Gastroesophageal sphincter (tissue), 3 donors: ENCODE data around the gene TNNI3K.

Source experiments
- CTCF ChIP-seq, 4 experiments: fragments of 200-600 bp in 2 of 4; fragments of 450-650 bp in 2 of 4; sonication (generic) in 1 of 4; IDR thresholded peaks; one replicate each; pipeline ENCODE4 v1.5.1; 2017 to 2019; ENCODE audit warnings: antibody characterized with exemption in 4 of 4, mild to moderate bottlenecking in 2 of 4, moderate library complexity in 2 of 4
- EP300 ChIP-seq: sonication (generic); formaldehyde crosslinking; IDR thresholded peaks from one replicate; pipeline ENCODE4 v1.6.1; 2017; ENCODE audit warnings: antibody characterized with exemption, mild to moderate bottlenecking
- POLR2A ChIP-seq, 2 donors: fragments of 450-650 bp; IDR thresholded peaks; one replicate each; pipeline ENCODE4 v1.6.1; 2017; ENCODE audit warnings: antibody characterized with exemption in 2 of 2, mild to moderate bottlenecking in 2 of 2, moderate library complexity in 1 of 2

- TF ChIP-seq CTCF (IDR thresholded peaks at IDR 0.05) (no peak), POLR2A (IDR thresholded peaks at IDR 0.05) (no peak), EP300 (no peak)
These were observed 261.5 kb downstream of the TNNI3K start for GRCh38 chr1:74496669-74497068.
